ENCODE data around the gene SPATA19.

The SPATA19 gene

DNA sequence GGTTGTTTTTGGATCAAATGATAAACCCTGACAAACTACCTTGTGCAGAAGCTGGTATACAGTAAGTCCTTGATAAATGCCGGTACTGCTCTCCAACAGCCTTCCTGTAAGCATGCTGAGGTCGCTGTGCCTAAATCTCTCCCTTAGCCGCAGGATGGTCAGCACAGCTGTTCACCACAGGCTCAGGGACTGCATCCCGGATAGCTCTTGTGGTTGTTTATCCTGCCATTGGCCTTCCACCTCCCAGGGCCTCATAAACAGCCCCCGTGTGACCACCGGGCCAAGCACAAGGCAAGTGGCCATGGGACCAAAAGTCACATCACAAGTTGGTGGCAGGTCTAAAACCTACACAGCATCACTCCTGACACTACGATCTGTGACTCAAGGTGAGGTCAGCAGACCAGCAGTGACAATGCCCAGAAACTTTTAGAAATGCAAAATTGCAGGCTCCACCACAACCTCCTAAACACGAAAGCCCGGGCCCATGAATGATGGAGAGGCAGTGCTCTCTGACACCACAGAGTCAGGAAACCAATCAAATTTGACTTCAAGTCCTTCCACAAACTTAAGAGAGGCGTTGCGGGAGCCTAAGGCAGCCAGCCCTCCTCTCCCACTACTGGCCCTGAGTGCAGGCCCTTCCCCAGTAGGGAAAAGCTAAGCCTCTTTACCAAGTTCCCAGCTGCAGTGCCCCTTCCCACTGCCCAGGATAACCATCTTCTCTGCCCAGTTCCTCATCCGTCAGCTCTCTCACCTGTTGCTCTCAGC, 3.9 kb downstream of the SPATA19 start:
- TF ChIP-seq, protein P1, sequence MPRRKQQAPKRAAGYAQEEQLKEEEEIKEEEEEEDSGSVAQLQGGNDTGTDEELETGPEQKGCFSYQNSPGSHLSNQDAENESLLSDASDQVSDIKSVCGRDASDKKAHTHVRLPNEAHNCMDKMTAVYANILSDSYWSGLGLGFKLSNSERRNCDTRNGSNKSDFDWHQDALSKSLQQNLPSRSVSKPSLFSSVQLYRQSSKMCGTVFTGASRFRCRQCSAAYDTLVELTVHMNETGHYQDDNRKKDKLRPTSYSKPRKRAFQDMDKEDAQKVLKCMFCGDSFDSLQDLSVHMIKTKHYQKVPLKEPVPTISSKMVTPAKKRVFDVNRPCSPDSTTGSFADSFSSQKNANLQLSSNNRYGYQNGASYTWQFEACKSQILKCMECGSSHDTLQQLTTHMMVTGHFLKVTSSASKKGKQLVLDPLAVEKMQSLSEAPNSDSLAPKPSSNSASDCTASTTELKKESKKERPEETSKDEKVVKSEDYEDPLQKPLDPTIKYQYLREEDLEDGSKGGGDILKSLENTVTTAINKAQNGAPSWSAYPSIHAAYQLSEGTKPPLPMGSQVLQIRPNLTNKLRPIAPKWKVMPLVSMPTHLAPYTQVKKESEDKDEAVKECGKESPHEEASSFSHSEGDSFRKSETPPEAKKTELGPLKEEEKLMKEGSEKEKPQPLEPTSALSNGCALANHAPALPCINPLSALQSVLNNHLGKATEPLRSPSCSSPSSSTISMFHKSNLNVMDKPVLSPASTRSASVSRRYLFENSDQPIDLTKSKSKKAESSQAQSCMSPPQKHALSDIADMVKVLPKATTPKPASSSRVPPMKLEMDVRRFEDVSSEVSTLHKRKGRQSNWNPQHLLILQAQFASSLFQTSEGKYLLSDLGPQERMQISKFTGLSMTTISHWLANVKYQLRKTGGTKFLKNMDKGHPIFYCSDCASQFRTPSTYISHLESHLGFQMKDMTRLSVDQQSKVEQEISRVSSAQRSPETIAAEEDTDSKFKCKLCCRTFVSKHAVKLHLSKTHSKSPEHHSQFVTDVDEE (CRISPR knock-in tag; IDR thresholded peaks at IDR 0.05): no peak
- TF ChIP-seq PPARA (CRISPR knock-in tag; IDR thresholded peaks at IDR 0.05; ENCODE audit: borderline replicate concordance): no peak
- TF ChIP-seq ZFP30 (CRISPR knock-in tag; IDR thresholded peaks at IDR 0.05): no peak
- TF ChIP-seq TCF4 (CRISPR knock-in tag; IDR thresholded peaks at IDR 0.05; ENCODE audit: borderline replicate concordance): no peak
- no peak for TF ChIP-seq ARNTL (CRISPR knock-in tag; IDR thresholded peaks at IDR 0.05; ENCODE audit: borderline replicate concordance, low read depth)
- TF ChIP-seq ZC3H10 (CRISPR knock-in tag; IDR thresholded peaks at IDR 0.05): no peak
- no peak for TF ChIP-seq CSDC2 (CRISPR knock-in tag; IDR thresholded peaks at IDR 0.05)
- TF ChIP-seq, protein P2, sequence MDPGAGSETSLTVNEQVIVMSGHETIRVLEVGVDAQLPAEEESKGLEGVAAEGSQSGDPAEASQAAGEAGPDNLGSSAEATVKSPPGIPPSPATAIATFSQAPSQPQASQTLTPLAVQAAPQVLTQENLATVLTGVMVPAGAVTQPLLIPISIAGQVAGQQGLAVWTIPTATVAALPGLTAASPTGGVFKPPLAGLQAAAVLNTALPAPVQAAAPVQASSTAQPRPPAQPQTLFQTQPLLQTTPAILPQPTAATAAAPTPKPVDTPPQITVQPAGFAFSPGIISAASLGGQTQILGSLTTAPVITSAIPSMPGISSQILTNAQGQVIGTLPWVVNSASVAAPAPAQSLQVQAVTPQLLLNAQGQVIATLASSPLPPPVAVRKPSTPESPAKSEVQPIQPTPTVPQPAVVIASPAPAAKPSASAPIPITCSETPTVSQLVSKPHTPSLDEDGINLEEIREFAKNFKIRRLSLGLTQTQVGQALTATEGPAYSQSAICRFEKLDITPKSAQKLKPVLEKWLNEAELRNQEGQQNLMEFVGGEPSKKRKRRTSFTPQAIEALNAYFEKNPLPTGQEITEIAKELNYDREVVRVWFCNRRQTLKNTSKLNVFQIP (CRISPR knock-in tag; IDR thresholded peaks at IDR 0.05; ENCODE audit: borderline replicate concordance, low read depth): no peak
- no peak for TF ChIP-seq ESRRG (CRISPR knock-in tag; IDR thresholded peaks at IDR 0.05)
- TF ChIP-seq BACH2 (CRISPR knock-in tag; IDR thresholded peaks at IDR 0.05; ENCODE audit: borderline replicate concordance): no peak
- TF ChIP-seq ISL1 (CRISPR knock-in tag; IDR thresholded peaks at IDR 0.05): no peak
- no peak for TF ChIP-seq ZNF565 (CRISPR knock-in tag; conservative IDR thresholded peaks at IDR 0.05; ENCODE audit: low read depth)
- ATAC-seq: no peak

DNA sequence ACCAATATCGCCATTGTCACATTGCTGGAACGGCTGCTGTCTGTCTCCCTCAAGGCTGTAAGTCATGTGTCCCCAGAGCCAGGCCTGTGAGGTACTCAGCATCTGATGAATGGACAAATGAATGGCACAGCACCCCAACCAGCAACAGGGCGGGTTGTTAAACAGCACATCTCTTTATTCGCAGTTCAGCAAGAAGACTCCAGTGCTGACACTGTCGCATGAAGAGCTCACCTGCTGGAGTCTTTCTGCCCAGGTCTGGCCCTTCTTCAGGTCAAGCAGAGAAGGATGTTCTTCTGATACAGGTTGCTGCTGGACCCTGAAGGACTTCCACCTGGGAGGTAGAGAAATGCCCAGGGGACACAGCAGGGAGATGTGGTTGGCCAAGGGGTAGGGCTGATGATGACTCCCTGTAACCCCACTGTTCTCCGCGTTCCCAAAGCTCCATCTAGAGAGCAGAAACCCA, 4.8 kb downstream of the SPATA19 start:
- TF ChIP-seq ZC3H10 (CRISPR knock-in tag; IDR thresholded peaks at IDR 0.05): no peak
- no peak for TF ChIP-seq ZFP3 (CRISPR knock-in tag; IDR thresholded peaks at IDR 0.05)
- no peak for TF ChIP-seq GLIS3 (CRISPR knock-in tag; IDR thresholded peaks at IDR 0.05)
- no peak for TF ChIP-seq ZFP30 (CRISPR knock-in tag; IDR thresholded peaks at IDR 0.05)
- TF ChIP-seq, protein P3, sequence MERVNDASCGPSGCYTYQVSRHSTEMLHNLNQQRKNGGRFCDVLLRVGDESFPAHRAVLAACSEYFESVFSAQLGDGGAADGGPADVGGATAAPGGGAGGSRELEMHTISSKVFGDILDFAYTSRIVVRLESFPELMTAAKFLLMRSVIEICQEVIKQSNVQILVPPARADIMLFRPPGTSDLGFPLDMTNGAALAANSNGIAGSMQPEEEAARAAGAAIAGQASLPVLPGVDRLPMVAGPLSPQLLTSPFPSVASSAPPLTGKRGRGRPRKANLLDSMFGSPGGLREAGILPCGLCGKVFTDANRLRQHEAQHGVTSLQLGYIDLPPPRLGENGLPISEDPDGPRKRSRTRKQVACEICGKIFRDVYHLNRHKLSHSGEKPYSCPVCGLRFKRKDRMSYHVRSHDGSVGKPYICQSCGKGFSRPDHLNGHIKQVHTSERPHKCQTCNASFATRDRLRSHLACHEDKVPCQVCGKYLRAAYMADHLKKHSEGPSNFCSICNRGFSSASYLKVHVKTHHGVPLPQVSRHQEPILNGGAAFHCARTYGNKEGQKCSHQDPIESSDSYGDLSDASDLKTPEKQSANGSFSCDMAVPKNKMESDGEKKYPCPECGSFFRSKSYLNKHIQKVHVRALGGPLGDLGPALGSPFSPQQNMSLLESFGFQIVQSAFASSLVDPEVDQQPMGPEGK (CRISPR knock-in tag; IDR thresholded peaks at IDR 0.05; ENCODE audit: borderline replicate concordance): no peak
- TF ChIP-seq ESRRG (CRISPR knock-in tag; IDR thresholded peaks at IDR 0.05): no peak
- TF ChIP-seq ZNF8 (CRISPR knock-in tag; IDR thresholded peaks at IDR 0.05): no peak
- TF ChIP-seq SNAI2 (CRISPR knock-in tag; IDR thresholded peaks at IDR 0.05): no peak
- no peak for TF ChIP-seq RARB (CRISPR knock-in tag; IDR thresholded peaks at IDR 0.05)
- TF ChIP-seq, protein P4, sequence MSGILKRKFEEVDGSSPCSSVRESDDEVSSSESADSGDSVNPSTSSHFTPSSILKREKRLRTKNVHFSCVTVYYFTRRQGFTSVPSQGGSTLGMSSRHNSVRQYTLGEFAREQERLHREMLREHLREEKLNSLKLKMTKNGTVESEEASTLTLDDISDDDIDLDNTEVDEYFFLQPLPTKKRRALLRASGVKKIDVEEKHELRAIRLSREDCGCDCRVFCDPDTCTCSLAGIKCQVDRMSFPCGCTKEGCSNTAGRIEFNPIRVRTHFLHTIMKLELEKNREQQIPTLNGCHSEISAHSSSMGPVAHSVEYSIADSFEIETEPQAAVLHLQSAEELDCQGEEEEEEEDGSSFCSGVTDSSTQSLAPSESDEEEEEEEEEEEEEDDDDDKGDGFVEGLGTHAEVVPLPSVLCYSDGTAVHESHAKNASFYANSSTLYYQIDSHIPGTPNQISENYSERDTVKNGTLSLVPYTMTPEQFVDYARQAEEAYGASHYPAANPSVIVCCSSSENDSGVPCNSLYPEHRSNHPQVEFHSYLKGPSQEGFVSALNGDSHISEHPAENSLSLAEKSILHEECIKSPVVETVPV (CRISPR knock-in tag; IDR thresholded peaks at IDR 0.05): no peak
- no peak for TF ChIP-seq TOX (CRISPR knock-in tag; IDR thresholded peaks at IDR 0.05; ENCODE audit: borderline replicate concordance)
- TF ChIP-seq BACH2 (CRISPR knock-in tag; IDR thresholded peaks at IDR 0.05; ENCODE audit: borderline replicate concordance): no peak
- no peak for TF ChIP-seq ARNTL (CRISPR knock-in tag; IDR thresholded peaks at IDR 0.05; ENCODE audit: borderline replicate concordance, low read depth)
- no peak for TF ChIP-seq TCF4 (CRISPR knock-in tag; IDR thresholded peaks at IDR 0.05; ENCODE audit: borderline replicate concordance)
- no peak for TF ChIP-seq ISL1 (CRISPR knock-in tag; IDR thresholded peaks at IDR 0.05)
- no peak for ATAC-seq
